CD4-positive, alpha-beta T cell treated with Interleukin-12 subunit alpha and Interleukin-12 subunit beta, for 1 hour (primary cell): Measurements from ENCODE around the gene LRRC8B.

Experiments used
- DNase-seq: peaks from one replicate; pipeline ENCODE4 v3.0.0-alpha.2; 2020

The LRRC8B gene

DNA sequence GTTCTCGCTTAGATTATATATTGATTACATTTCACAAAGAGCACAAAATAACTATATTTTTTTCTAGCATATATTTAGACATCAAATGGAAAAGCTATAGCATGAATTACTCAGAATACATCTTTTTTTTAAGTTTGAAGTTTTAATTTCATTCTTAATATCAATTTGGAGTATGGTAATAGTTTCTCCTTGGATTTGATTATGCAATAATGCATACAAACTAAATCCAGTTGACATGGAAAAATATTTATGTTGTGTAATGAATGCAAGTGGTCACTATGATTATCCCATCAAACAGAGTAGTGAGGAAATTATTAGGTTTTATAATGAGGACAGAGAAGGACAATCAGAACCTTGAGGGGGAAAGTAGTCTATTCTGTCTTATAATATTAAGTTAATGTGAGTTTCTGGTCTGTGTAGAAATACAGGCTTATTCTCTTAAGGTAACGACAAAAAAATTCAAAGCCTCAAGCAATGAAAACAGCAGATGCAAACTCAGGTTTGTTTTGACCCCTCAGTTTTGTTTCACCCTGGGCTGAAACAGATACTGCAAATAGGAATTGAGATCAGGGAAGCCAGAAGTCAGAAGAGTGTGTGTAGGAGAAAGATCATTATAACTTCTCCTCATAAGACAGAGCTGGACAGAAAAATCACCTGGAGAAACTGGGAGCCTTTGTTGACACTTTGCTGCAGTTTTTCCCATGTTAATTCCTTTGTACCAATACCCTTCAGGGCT is 23.7 kb downstream of the LRRC8B start:
- no peak for DNase-seq

DNA sequence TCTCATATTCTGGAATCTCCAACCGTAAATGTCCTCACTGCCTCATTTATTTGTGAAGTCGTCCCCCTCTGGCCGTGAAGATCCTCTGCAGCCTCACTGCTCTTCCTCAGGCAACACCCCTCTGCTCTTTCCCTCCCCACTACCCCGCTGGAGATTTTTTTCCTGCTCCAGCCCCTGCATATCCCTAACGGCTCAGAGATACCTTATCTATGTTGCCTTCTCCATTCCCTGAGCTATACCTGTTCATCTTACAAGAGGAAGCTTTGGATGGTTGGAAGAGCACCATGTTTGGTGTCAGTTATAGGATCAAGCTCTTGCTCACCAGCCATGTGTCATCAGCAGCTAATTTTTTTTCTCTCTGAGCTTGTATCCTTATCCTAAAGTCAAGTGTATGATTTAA is 26.4 kb downstream of the LRRC8B start:
- DNase-seq, result no peak

DNA sequence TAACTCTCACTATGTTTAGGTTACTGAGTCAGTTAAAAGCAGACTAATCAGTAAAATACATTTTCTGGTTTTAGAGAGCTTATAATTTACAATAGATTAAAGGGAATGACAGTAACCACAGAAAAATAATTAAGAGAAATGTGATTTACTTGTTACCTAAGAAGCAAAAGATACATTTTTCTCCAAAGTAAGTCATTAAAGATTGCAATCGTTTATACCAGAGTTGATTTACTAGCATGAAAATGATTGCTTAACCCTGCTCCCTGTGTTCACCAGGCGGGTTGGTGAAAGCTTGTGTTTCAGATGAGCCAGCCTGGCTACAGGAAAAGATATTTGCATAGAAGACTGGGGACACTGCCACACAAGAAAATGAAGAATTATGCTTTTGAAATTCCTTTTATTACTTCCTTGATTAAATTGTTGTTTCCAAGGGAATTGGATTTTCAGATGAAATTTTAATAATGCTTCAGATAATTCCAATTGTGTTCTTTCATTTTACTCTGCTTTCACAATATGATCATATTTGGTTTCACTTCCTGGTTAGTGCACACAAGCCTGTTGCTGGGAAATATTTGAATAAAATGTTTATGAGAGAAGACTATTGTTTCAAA is 27.9 kb downstream of the LRRC8B start:
- no peak for DNase-seq

DNA sequence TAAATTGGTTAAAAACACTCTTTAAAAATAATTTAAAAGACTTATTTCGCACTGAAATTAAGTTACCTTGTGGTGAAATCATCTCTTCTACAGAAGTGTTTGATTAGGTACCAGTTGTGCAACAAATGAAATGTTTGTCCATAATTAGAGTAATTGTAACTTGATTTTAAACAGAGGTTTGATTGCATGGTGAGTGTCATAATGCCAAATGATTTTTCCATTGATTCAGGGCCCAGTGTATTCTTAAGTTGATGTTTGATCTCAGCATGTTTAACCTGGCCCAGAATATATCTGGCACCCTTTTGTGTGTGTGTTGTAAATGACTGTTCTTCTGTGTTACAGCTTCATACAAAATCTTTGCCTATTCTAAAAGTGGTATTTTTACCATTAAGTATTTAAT is 28.5 kb downstream of the LRRC8B start:
- DNase-seq, result no peak

DNA sequence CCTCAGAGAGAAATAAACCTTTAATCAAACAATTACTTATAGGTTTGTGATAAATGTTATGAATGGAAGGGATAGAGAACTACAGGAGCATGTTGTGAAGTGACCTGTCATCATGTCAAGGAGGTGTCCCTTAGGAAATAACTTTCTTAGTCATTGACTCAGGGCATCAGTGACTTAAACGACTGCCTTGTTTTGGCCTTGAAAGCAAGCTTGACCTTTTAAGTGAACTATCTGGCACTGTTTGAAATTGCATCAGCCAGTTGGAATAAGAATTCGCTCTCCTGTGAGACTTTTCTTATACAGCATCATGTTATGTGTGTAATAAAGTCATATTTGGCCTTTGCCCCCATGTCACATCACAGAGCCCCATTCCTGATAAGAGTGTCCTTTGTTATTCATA is 30.9 kb downstream of the LRRC8B start:
- DNase-seq, result no peak

DNA sequence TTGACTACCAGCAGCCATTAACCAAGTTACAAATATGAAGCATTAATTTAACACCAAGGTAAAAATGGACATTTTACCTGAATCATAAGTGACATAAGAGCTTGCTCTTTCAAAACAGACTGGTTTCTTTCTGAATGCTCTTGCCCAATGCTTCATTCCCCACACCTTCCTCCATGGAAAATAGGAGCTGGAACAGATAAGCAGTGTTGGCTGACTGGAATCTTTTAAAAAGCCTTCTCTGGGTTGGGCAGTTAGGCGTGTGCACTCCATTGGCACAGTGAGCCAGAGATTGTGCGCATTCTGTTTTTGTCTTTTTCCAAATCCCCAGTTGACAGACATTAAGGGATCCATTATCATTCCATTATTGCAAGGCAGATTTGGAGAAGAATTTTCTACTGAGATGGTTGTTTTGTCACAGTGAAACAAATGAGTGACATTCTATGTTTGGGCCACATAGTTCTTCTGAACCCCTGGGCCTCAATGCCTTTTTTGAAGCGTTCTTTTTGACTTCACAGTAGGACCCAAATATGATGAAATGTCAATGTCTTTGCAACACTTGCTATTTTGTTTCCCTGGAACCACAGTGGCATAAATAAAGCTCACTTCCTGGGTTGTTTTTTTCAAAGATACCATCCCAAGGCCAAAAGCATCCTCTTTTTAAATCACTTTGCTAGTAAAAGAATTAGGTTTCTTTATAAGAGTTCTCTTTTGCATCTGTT is 32.3 kb downstream of the LRRC8B start:
- no peak for DNase-seq

DNA sequence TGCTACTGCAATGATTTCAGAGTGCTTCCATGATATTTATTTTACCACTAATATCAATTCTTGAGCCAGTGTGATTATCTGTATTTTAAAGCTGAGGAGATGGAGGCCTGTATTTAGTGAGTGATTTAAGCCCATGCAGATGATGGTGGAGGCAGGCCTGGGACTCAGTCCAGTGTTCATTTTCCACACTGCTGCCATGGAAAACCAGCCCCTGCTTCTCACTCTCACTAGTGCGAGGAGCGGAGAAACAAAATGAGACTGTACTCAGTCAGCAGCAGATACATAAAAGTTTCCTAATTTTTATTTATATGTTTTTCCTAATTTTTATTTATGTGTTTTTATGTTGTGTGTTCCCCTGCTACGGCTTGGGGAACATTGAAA is 32.8 kb downstream of the LRRC8B start:
- no peak for DNase-seq

DNA sequence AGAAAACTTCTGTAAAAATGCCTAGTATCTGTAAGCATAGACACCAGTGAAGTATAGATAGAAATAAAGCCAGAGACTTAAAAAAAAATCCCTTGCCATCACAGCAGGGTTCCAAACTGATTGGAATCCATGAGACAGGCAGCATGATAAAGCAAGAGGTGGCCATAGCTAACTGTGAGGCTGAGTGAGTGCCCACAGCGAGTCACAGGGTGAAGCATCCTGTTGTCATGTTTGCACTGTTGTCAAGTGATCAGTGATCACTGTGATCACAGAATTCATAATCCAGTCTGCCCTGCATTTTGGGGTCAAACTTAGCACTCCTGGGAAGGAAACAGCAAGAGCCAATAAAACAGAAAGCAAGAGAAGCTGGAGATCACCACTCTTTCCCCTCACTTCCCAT is 33.3 kb downstream of the LRRC8B start:
- no peak for DNase-seq

DNA sequence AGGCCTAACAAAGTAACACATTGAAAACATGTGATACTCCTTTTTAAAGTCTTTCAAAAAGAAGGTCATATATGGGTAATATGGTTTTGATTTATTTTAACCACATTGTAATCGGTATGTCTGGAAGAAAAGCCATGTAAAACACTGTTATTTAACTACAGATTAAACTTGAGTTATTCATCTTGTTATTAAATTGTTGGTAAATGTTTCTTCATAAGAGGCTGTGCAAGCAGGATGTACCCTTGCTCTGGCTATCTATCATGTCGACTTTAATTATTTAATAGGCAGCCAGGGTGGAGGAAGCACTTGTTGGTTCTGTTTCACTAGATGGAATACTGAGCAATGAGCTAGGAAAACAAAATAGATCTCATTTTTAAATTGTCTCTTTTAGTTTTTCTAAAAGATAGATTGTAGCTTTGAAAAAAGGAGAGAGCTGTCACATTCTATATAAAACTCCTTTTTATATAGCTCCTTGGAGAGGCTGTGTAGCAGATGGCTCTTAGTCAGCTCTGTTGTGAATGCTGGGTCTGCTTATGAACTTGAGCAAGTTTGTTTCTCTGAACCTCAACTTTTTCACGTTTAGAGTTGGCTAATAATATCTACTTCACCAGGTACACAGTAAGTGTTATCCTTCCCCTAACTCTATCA is 39.5 kb downstream of the LRRC8B start:
- no peak for DNase-seq

DNA sequence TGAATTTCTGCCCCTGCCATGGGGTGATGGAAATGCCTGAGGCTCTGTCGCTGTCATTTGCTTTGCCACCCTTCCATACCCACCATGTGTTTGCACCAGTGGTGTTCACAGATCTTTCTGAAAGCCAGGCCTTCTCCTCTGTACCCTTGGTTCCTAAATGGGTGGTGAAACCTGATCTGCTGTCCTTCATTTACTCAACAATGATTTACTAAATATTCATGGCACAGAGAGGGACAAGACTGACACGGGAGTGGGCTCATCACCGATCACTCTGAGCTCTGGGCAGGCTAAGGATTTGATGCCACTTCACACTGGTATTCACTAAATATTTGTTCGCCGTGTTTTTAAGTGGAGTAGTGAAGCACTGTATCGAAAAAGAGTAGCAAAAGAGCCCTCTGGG is 40.9 kb downstream of the LRRC8B start:
- no peak for DNase-seq

DNA sequence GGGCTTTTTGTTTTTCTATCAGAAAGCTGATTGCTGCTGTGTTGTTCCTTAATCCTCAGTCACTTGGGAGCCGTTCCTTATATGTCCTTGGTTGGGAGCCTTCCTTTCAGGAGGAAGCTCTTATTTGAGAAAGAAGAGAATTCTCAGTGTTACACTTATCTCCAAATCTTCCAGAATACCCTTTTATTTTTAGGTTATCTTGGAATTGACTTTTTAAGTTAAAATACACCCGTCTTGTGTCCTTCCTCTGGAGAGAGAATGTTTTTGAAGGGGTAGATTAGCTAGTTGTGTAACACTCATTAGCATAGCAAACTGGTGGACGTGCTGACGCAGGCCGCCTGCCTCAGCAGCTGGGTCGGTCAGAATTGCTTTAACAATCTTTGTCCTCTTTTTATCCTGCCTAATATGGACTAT is 42.1 kb downstream of the LRRC8B start:
- no peak for DNase-seq

DNA sequence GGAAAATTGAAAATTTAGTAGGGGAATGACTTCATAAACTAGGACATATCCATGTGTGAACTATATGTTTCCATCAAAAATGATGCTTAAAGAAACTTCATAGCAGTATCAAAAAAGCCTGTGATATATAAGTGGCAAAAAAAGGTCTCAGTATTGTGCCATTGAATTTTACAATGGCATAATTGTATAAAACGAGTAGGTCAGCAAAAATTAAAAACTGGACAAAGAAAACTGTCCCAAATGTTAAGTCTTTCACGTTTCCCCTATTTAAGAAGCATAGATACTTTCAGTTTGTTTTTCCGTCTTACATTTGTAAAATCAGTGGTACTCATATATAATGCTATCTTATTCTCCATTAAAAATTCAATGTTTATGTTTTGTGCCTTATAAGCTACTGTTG is 43.2 kb downstream of the LRRC8B start:
- DNase-seq, result no peak

DNA sequence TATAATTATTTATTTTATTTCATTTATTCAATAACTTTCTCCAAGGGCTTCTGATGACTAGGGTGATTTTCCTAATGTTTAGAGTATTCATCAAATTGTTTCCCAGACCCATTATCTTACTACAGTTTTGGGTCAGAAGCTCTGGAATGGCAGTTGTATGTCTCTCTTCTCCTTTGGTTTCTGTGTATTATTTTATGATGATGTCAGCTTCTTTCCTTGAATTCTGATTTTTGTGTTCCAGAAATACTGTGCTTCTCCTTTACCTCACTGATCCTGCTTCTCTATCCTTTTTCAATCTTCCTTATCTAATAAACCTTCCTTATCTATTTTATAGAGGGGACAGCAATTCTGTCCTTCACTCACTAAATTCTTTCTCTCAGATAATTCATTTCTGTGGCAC is 48.8 kb downstream of the LRRC8B start:
- DNase-seq, result no peak

DNA sequence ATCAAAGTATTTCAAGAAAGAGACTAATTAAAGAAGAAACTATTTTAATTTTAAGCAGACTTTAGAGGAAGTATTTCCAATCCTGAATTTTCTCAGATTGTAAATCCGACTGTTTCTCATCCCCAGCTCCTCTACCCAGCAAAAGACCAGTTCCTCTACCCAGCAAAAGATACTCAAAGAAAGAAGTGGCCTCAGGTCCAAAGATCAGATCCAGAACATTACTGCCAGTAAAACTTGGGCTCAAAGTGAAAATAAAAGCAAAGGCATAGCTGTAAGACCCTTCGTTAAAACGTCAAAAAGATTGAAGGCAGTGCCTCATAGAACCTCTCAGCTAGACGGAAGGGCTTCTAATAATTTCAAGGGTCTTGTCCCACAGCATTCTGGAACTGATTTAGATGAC is 50.0 kb downstream of the LRRC8B start:
- no peak for DNase-seq

DNA sequence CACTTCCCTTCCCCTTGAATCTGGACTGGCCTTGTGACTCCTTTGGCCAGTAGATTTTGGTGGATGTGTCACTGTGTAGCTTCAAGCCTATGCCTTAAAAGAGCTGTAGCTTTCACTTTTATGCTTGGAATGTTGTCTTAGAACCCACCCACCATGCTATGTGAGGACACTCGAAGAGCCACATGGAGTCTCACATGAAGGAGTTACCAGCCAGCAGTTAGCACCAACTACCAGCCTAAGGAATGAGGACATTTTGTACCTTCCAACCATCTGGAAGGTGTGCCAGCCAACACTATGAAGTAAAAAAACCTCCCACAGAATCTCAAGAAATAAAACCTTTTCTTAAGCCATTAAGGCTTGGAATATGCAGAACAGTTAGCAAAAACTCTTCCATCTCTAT is 50.6 kb downstream of the LRRC8B start:
- no peak for DNase-seq

DNA sequence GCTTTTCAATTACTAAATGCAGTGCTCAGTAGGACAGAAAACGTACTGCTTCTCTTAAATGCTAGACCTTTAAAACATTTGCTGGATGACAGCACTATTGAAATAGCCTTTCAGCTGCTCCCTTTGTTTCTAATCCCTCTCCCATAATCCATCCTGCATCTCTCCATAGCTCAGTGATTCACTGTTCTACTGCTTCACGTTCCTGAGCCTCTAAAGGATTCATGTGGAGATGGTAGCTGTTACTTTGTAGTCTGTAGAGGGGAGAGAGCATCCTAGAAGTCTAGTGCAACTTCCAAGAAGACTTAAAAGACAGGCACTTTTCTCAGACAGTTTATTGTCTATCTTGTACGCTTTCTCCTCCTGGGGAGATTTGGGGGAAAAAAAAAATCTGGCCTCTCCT is 51.4 kb downstream of the LRRC8B start:
- DNase-seq, result no peak

DNA sequence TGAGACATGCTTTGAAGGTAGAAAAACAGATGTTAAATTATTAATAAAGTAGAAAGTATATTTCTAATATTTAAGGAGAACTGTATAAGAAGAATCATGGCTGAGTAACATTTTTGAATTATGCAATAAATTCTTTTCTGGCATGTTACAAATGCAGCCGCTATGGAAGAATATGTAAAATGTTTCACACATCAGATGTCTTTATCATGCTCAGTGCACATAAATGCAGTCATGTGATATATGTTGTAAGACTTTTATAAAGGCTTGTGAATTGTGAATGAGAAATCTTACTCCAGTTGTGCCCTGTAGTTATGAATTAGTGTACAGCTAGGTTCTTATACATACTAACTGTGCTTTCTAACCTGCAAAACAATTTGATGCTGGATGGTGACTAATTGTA is 53.5 kb downstream of the LRRC8B start:
- DNase-seq, result no peak

DNA sequence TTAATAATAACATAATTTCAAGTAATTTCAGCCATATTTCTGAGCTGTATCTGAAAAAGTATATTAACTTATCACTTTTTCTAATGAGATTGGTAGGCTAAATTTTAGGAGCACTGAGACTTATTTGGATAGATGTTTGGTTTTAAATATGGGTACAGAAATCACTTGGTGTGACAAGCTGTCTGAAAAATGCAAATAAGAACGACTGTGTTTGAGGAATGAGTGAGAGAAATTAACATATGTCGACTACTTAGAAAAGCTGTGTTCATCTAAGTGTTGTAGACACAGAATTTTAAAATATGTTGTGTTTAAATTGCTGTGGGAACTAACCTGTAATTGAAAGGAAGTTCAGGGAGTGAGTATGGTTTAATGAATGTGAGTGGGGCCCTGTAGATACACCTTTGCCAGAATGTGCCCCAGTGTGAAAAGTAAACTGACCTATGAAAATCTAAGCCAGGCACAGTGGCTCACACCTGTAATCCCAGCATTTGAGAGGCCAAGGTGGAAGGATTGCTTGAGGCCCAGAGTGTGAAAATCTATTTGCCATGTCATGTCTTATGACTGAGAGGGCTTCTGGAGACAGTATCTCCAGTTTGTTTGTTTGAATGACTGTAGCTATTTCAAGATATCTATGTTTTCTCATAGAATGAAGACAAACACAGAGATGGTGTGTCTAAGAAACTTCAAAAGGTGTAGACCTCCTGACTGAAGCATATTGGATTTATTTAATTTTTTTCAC is 54.5 kb downstream of the LRRC8B start:
- no peak for DNase-seq

DNA sequence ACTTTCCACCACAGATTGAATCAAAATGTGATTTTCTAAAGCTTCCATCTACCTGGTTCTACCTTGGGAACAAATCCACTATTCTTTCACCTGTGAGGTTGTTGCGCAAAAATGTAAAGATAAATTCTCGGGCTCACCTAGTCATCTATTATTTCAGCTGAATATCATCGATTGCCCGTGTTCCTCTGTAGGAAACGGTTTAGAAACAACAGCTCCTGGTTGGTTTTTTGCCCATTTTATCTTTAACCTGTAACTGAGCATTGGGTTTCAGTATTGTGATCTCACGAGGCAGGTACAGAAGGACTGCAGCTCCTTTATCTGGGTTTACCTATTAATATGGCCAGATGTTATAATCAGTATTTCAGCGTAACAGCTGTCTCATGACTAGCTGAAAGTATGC is 55.4 kb downstream of the LRRC8B start:
- no peak for DNase-seq

DNA sequence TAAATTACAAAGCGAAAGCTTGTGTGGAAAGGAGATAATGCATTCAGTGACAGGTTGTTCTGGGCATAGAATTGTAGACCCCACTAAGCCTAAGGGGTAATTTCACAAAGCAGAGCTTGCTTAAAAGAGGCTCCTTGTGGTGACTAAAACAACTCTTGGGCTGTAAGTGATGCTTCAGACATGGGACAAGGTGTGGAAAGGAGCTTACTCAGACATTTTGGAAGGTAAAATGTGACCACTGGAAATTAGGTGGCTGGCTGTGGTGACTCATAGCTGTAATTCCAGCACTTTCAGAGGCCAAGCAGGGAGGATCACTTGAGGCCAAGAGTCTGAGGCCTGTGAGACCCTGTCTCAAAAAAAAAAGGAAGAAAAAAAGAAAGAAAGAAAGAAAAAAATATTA is 57.2 kb downstream of the LRRC8B start:
- DNase-seq, result no peak

DNA sequence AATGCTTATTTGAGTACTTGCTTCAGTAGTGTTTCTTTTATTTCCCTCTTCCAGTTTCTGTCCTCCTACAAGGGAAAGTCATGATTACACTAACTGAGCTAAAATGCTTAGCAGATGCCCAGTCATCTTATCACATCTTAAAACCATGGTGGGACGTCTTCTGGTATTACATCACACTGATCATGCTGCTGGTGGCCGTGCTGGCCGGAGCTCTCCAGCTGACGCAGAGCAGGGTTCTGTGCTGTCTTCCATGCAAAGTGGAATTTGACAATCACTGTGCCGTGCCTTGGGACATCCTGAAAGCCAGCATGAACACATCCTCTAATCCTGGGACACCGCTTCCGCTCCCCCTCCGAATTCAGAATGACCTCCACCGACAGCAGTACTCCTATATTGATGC is 57.9 kb downstream of the LRRC8B start:
- DNase-seq, result no peak

DNA sequence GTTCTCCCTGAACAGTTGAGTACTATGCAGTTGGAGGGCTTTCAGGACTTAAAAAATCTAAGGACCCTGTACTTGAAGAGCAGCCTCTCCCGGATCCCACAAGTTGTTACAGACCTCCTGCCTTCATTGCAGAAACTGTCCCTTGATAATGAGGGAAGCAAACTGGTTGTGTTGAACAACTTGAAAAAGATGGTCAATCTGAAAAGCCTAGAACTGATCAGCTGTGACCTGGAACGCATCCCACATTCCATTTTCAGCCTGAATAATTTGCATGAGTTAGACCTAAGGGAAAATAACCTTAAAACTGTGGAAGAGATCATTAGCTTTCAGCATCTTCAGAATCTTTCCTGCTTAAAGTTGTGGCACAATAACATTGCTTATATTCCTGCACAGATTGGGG is 59.6 kb downstream of the LRRC8B start:
- no peak for DNase-seq

DNA sequence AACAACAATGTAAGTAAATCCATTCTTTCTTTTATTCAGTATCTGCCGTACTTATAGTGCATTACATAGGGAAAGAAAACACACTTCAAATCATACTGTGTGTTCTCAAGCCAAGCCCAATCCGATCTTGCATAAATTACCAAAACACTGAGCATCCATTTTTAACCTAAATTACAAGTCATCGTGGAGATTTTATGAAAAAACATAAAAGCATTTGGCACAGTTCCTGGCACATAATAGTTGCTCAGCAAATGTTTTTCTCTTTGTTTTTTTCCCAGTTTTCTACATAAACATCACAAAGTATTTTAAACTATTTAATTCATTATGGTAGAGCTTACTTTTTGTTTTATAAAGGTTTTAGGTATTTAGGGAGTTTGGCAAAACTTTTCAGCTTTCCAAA is 60.2 kb downstream of the LRRC8B start:
- no peak for DNase-seq
